Right forelimb (tissue), 1 donor: Measurements from ENCODE around the gene ENDOD1.

Experiments used
- DNase-seq: peaks from one replicate; pipeline ENCODE4 v3.0.0-alpha.2; 2018

Gene ENDOD1

GRCh38 chr11:95145430-95146060 lies 55.9 kb downstream of the ENDOD1 start:
- DNase-seq = no peak

GRCh38 chr11:95147364-95147905 lies 57.8 kb downstream of the ENDOD1 start:
- DNase-seq = no peak

GRCh38 chr11:95148406-95148805 lies 58.8 kb downstream of the ENDOD1 start:
- DNase-seq = no peak

- no peak for DNase-seq
Measured at GRCh38 chr11:95148938-95149337, 59.3 kb downstream of the ENDOD1 start.

- no peak for DNase-seq
Measured at GRCh38 chr11:95149651-95150364, 60.2 kb downstream of the ENDOD1 start.

- DNase-seq = peak; percentile 92
Measured at GRCh38 chr11:95150956-95151684, 61.5 kb downstream of the ENDOD1 start.

- DNase-seq = no peak
Measured at GRCh38 chr11:95152876-95153856, 63.5 kb downstream of the ENDOD1 start.

GRCh38 chr11:95153857-95154246 lies 64.2 kb downstream of the ENDOD1 start:
- DNase-seq = no peak

GRCh38 chr11:95154514-95154913 lies 64.9 kb downstream of the ENDOD1 start:
- DNase-seq = no peak

- DNase-seq = no peak
Measured at GRCh38 chr11:95155385-95155784, 65.7 kb downstream of the ENDOD1 start.

- no peak for DNase-seq
Measured at GRCh38 chr11:95156133-95156721, 66.6 kb downstream of the ENDOD1 start.

- DNase-seq = peak; percentile 71
Measured at GRCh38 chr11:95156916-95157541, 67.4 kb downstream of the ENDOD1 start.

GRCh38 chr11:95157824-95158223 lies 68.2 kb downstream of the ENDOD1 start:
- DNase-seq = no peak

- no peak for DNase-seq
Measured at GRCh38 chr11:95161248-95161647, 71.6 kb downstream of the ENDOD1 start.

GRCh38 chr11:95163106-95163505 lies 73.5 kb downstream of the ENDOD1 start:
- DNase-seq = no peak

GRCh38 chr11:95165638-95166037 lies 76.0 kb downstream of the ENDOD1 start:
- no peak for DNase-seq

- no peak for DNase-seq
Measured at GRCh38 chr11:95166781-95167180, 77.1 kb downstream of the ENDOD1 start.

- no peak for DNase-seq
Measured at GRCh38 chr11:95170294-95170693, 80.6 kb downstream of the ENDOD1 start.

- DNase-seq = no peak
Measured at GRCh38 chr11:95175818-95176380, 86.3 kb downstream of the ENDOD1 start.
